Activated CD4-positive, alpha-beta T cell treated with anti-CD3 and anti-CD28 coated beads for 36 hours (primary cell): ENCODE results near the gene EDARADD. TPM values are rescaled to one million over a fixed set of nuclear protein-coding genes. Genes with fewer than 3 reads are reported as not detected.
"Not testable (repeated sequence)": the region's sequence is repeated elsewhere in the genome, so short reads cannot be mapped to it uniquely, and the experiment has no call there.

Source experiments
- ATAC-seq: fragments of 200-7000 bp; cut with Tn5 transposase; one replicate; pipeline ENCODE4 v1.10.0; 2021; ENCODE audit warnings: mild to moderate bottlenecking, moderate library complexity
- CTCF ChIA-PET: fragments of 350-600 bp; sonication (Branson Sonifier 250); formaldehyde crosslinking; loops from one replicate; lab custom pipeline; 2021; ENCODE audit warnings: antibody characterized with exemption; lab: Charles Lee
- POLR2A ChIA-PET: fragments of 350-600 bp; sonication (Branson Sonifier 250); formaldehyde crosslinking; loops from one replicate; lab custom pipeline; 2021; ENCODE audit warnings: antibody characterized with exemption, inconsistent platforms; lab: Charles Lee
- DNase-seq: peaks from one replicate; pipeline ENCODE4 v3.0.0-alpha.2; 2020
- H3K27ac Mint-ChIP-seq: one replicate; pipeline ENCODE4 v1.8.0; 2021; ENCODE audit warnings: mixed read lengths
- H3K27me3 Mint-ChIP-seq: one replicate; pipeline ENCODE4 v1.8.0; 2021; ENCODE audit warnings: mixed read lengths
- H3K36me3 Mint-ChIP-seq: one replicate; pipeline ENCODE4 v1.8.0; 2021; ENCODE audit warnings: low read depth, mixed read lengths
- H3K4me1 Mint-ChIP-seq: one replicate; pipeline ENCODE4 v1.8.0; 2021; ENCODE audit warnings: mixed read lengths
- H3K4me3 Mint-ChIP-seq: one replicate; pipeline ENCODE4 v1.8.0; 2021; ENCODE audit warnings: mild to moderate bottlenecking, moderate library complexity, mixed read lengths
- H3K9me3 Mint-ChIP-seq: one replicate; pipeline ENCODE4 v1.8.0; 2021; ENCODE audit warnings: low read depth, mixed read lengths
- intact Hi-C, 2 experiments: fragments of 100-400 bp; cut with DNase I in 1 of 2; cut with micrococcal nuclease in 1 of 2; formaldehyde crosslinking; loops; one replicate each; pipeline versions ENCODE4 v1.14.2 to v1.15.1; 2022 to 2024; cut with DNase I, micrococcal nuclease
- total RNA-seq, 2 experiments: library from RNA; stranded (reverse); gene quantifications; one replicate each; pipeline ENCODE4 v1.2.3, GENCODE V29; 2021

The EDARADD gene
- total RNA-seq = 1 to 10 TPM; 2.8 to 4.5 TPM

GRCh38 chr1:236393681-236394481, at the start of gene EDARADD:
Gene EDARADD (plus strand): TSS chr1:236394286. CDS start chr1:236394445, 159 bp downstream.
- DNase-seq (no peak), ATAC-seq (no peak)
- Mint-ChIP-seq H3K36me3 (no peaks in the 10 kb centered on the region), H3K4me1 (peaks cover 23% of the 10 kb centered on the region), H3K4me3 (peak within 1 kb of the TSS; percentile 79), H3K27me3 (peaks cover 45% of the 10 kb centered on the region), H3K9me3 (no peaks in the 10 kb centered on the region), H3K27ac (peak within 1 kb of the TSS; percentile 68)
- POLR2A ChIA-PET = no interaction called here
- CTCF ChIA-PET = interaction anchor here (1.1 to 1.5 kb wide), 6 partner anchors 11 to 290 kb away, joined by 3 to 5 read pairs (median 4); no protein-coding TSS in a partner anchor
- intact Hi-C loops = loop anchor here (1.0 to 10.0 kb wide), 2 partner anchors 249 to 286 kb away; partner anchors contain the start of gene GPR137B (in 1 of the 2)

- no peak for ATAC-seq
- CTCF ChIA-PET = interaction anchor here (0.7 to 0.8 kb wide), 2 partner anchors 41 to 818 kb away, joined by 3 to 4 read pairs; no protein-coding TSS in a partner anchor
- POLR2A ChIA-PET = no interaction called here
These were observed 48.4 kb upstream of the EDARADD start for GRCh38 chr1:236345728-236346127.

GRCh38 chr1:236348071-236348470, 46.0 kb upstream of the EDARADD start:
- H3K36me3 Mint-ChIP-seq = no peaks in the 10 kb centered on the region
- intact Hi-C loops = loop anchor here in 1 of 2 experiments (5.0 kb wide), 1 partner anchor 241 kb away; no protein-coding TSS in a partner anchor
- ChIA-PET POLR2A (no interaction called here), CTCF (interaction anchor here (0.7 to 0.9 kb wide), 3 partner anchors 10 to 325 kb away, joined by 3 read pairs; no protein-coding TSS in a partner anchor)
- H3K9me3 Mint-ChIP-seq = no peaks in the 10 kb centered on the region
- H3K27ac Mint-ChIP-seq = no peak overlapping the region
- no peak for ATAC-seq
- H3K27me3 Mint-ChIP-seq = peaks cover 14% of the 10 kb centered on the region
- peaks cover 2% of the 10 kb centered on the region for H3K4me1 Mint-ChIP-seq
- no peak overlapping the region for H3K4me3 Mint-ChIP-seq
- DNase-seq = no peak

More at GRCh38 chr1:236345728-236346127, 48.4 kb upstream of the EDARADD start:
- H3K27ac Mint-ChIP-seq = no peak overlapping the region
- DNase-seq = no peak
- H3K4me3 Mint-ChIP-seq = no peak overlapping the region
- peaks cover 14% of the 10 kb centered on the region for H3K27me3 Mint-ChIP-seq
- intact Hi-C loops = loop anchor here in 1 of 2 experiments (5.0 kb wide), 1 partner anchor 238 kb away; no protein-coding TSS in a partner anchor
- H3K4me1 Mint-ChIP-seq = peaks cover 2% of the 10 kb centered on the region
- no peaks in the 10 kb centered on the region for H3K9me3 Mint-ChIP-seq
- H3K36me3 Mint-ChIP-seq = no peaks in the 10 kb centered on the region

- H3K4me1 Mint-ChIP-seq = peaks cover 2% of the 10 kb centered on the region
- H3K27me3 Mint-ChIP-seq = peaks cover 14% of the 10 kb centered on the region
- no peaks in the 10 kb centered on the region for H3K9me3 Mint-ChIP-seq
- intact Hi-C loops = no loop called here
- CTCF ChIA-PET = interaction anchor here (1.4 kb wide), 1 partner anchor 99 kb away, joined by 4 read pairs; no protein-coding TSS in a partner anchor
- no peak for DNase-seq
- POLR2A ChIA-PET = interaction anchor here (0.6 kb wide), 1 partner anchor 10 kb away, joined by 4 read pairs; no protein-coding TSS in a partner anchor
- no peak overlapping the region for H3K27ac Mint-ChIP-seq
- no peaks in the 10 kb centered on the region for H3K36me3 Mint-ChIP-seq
- H3K4me3 Mint-ChIP-seq = no peak overlapping the region
- ATAC-seq = no peak
These were observed 43.8 kb upstream of the EDARADD start for GRCh38 chr1:236350308-236350707.

- no peaks in the 10 kb centered on the region for H3K36me3 Mint-ChIP-seq
- DNase-seq = no peak
- intact Hi-C loops = no loop called here
- no peak for ATAC-seq
- H3K4me3 Mint-ChIP-seq = no peak overlapping the region
- CTCF ChIA-PET = no interaction called here
- no peaks in the 10 kb centered on the region for H3K9me3 Mint-ChIP-seq
- no peak overlapping the region for H3K27ac Mint-ChIP-seq
- peaks cover 2% of the 10 kb centered on the region for H3K4me1 Mint-ChIP-seq
- POLR2A ChIA-PET = no interaction called here
- H3K27me3 Mint-ChIP-seq = peaks cover 14% of the 10 kb centered on the region
These were observed 42.1 kb upstream of the EDARADD start for GRCh38 chr1:236351875-236352573.

GRCh38 chr1:236352747-236353146, 41.3 kb upstream of the EDARADD start:
- H3K27me3 Mint-ChIP-seq = peaks cover 12% of the 10 kb centered on the region
- H3K27ac Mint-ChIP-seq, CTCF ChIA-PET, ATAC-seq, H3K4me3 Mint-ChIP-seq, H3K9me3 Mint-ChIP-seq, intact Hi-C loops, H3K4me1 Mint-ChIP-seq, DNase-seq, H3K36me3 Mint-ChIP-seq, POLR2A ChIA-PET: not testable (repeated sequence)

- peaks cover 15% of the 10 kb centered on the region for H3K27me3 Mint-ChIP-seq
- CTCF ChIA-PET = interaction anchor here (0.7 kb wide), 1 partner anchor 466 kb away, joined by 3 read pairs; no protein-coding TSS in a partner anchor
- ATAC-seq (no peak), DNase-seq (no peak)
- H3K9me3 Mint-ChIP-seq = peaks cover 11% of the 10 kb centered on the region
- no peak overlapping the region for H3K4me3 Mint-ChIP-seq
- peaks cover 2% of the 10 kb centered on the region for H3K4me1 Mint-ChIP-seq
- peaks cover 8% of the 10 kb centered on the region for H3K36me3 Mint-ChIP-seq
- H3K27ac Mint-ChIP-seq = no peak overlapping the region
- POLR2A ChIA-PET = no interaction called here
- intact Hi-C loops = no loop called here
These were observed 40.3 kb upstream of the EDARADD start for GRCh38 chr1:236353813-236354212.

- no peak overlapping the region for H3K27ac Mint-ChIP-seq
- POLR2A ChIA-PET = no interaction called here
- CTCF ChIA-PET = no interaction called here
- intact Hi-C loops = no loop called here
- H3K36me3 Mint-ChIP-seq = peaks cover 8% of the 10 kb centered on the region
- H3K4me3 Mint-ChIP-seq = no peak overlapping the region
- no peak for ATAC-seq
- peaks cover 12% of the 10 kb centered on the region for H3K27me3 Mint-ChIP-seq
- peaks cover 2% of the 10 kb centered on the region for H3K4me1 Mint-ChIP-seq
- no peak for DNase-seq
- peaks cover 14% of the 10 kb centered on the region for H3K9me3 Mint-ChIP-seq
These were observed 39.5 kb upstream of the EDARADD start for GRCh38 chr1:236354330-236355147.

GRCh38 chr1:236356141-236356540, 37.9 kb upstream of the EDARADD start:
- peaks cover 17% of the 10 kb centered on the region for H3K9me3 Mint-ChIP-seq
- H3K4me1 Mint-ChIP-seq = no peaks in the 10 kb centered on the region
- peaks cover 7% of the 10 kb centered on the region for H3K27me3 Mint-ChIP-seq
- DNase-seq (no peak), ATAC-seq (no peak)
- no peak overlapping the region for H3K27ac Mint-ChIP-seq
- intact Hi-C loops = no loop called here
- ChIA-PET CTCF (no interaction called here), POLR2A (no interaction called here)
- H3K4me3 Mint-ChIP-seq = no peak overlapping the region
- peaks cover 8% of the 10 kb centered on the region for H3K36me3 Mint-ChIP-seq

- peaks cover 8% of the 10 kb centered on the region for H3K36me3 Mint-ChIP-seq
- DNase-seq (no peak), ATAC-seq (no peak)
- peaks cover 10% of the 10 kb centered on the region for H3K27me3 Mint-ChIP-seq
- H3K9me3 Mint-ChIP-seq = peaks cover 17% of the 10 kb centered on the region
- ChIA-PET POLR2A (no interaction called here), CTCF (no interaction called here)
- H3K4me3 Mint-ChIP-seq = no peak overlapping the region
- no peaks in the 10 kb centered on the region for H3K4me1 Mint-ChIP-seq
- intact Hi-C loops = no loop called here
- no peak overlapping the region for H3K27ac Mint-ChIP-seq
These were observed 32.0 kb upstream of the EDARADD start for GRCh38 chr1:236361909-236362590.
